Astrocyte (in vitro differentiated cells and primary cell): ENCODE measurements around the gene PLEKHA6. TPM values are rescaled to one million over a fixed set of nuclear protein-coding genes. Genes with fewer than 3 reads are reported as not detected.

Experiments used
- DNase-seq: peaks from one replicate; pipeline ENCODE4 v3.0.0-alpha.2; 2010; ENCODE audit warnings: low read depth
- FAIRE-seq: peaks from 2 replicates; lab custom pipeline; 2011; peaks lifted over from hg19 to GRCh38; lab: Jason Lieb, UNC
- H2AFZ ChIP-seq: 2 replicates; pipeline ENCODE4 v1.6.0; 2012; ENCODE audit warnings: low read depth, low read length, inconsistent platforms
- H3K27ac ChIP-seq: 2 replicates; pipeline ENCODE4 v1.5.1; 2011; ENCODE audit warnings: low read depth, low read length, inconsistent platforms
- H3K27me3 ChIP-seq: 2 replicates; pipeline ENCODE4 v1.6.0; 2011; ENCODE audit warnings: low read length, inconsistent platforms; ENCODE audit not compliant: insufficient read depth
- H3K36me3 ChIP-seq: 2 replicates; pipeline ENCODE4 v1.5.1; 2011; ENCODE audit warnings: low read length, inconsistent platforms; ENCODE audit not compliant: insufficient read depth
- H3K4me1 ChIP-seq: 2 replicates; pipeline ENCODE4 v1.5.1; 2011; ENCODE audit warnings: low read length, inconsistent platforms; ENCODE audit not compliant: insufficient read depth
- H3K4me2 ChIP-seq: 2 replicates; pipeline ENCODE4 v1.6.0; 2012; ENCODE audit warnings: low read length, inconsistent platforms
- H3K4me3 ChIP-seq: 2 replicates; pipeline ENCODE4 v1.5.1; 2011; ENCODE audit warnings: low read depth, mild to moderate bottlenecking, low read length, inconsistent platforms; ENCODE audit not compliant: insufficient read depth
- H3K79me2 ChIP-seq: 2 replicates; pipeline ENCODE4 v1.6.0; 2012; ENCODE audit warnings: mild to moderate bottlenecking, low read length, inconsistent platforms; ENCODE audit not compliant: insufficient read depth
- H3K9ac ChIP-seq: 2 replicates; pipeline ENCODE4 v1.6.0; 2012; ENCODE audit warnings: mild to moderate bottlenecking, low read length, inconsistent platforms
- H3K9me3 ChIP-seq: 2 replicates; pipeline ENCODE4 v1.5.1; 2012; ENCODE audit warnings: low read depth, mild to moderate bottlenecking, low read length, inconsistent platforms; ENCODE audit not compliant: insufficient read depth
- H4K20me1 ChIP-seq: 2 replicates; pipeline ENCODE4 v1.6.0; 2012; ENCODE audit warnings: low read length, inconsistent platforms; ENCODE audit not compliant: insufficient read depth
- H3K27ac Mint-ChIP-seq: one replicate; pipeline ENCODE4 v1.8.0; 2021; ENCODE audit warnings: mild to moderate bottlenecking, mixed read lengths; ENCODE audit not compliant: unreplicated experiment
- H3K27me3 Mint-ChIP-seq: one replicate; pipeline ENCODE4 v1.8.0; 2021; ENCODE audit warnings: low read depth, mixed read lengths; ENCODE audit not compliant: unreplicated experiment
- H3K36me3 Mint-ChIP-seq: one replicate; pipeline ENCODE4 v1.8.0; 2021; ENCODE audit warnings: low read depth, mixed read lengths; ENCODE audit not compliant: unreplicated experiment
- H3K4me1 Mint-ChIP-seq: one replicate; pipeline ENCODE4 v1.8.0; 2021; ENCODE audit warnings: low read depth, mixed read lengths; ENCODE audit not compliant: unreplicated experiment
- H3K4me3 Mint-ChIP-seq: one replicate; pipeline ENCODE4 v1.8.0; 2021; ENCODE audit warnings: mild to moderate bottlenecking, moderate library complexity, mixed read lengths; ENCODE audit not compliant: unreplicated experiment
- H3K9me3 Mint-ChIP-seq: one replicate; pipeline ENCODE4 v1.8.0; 2021; ENCODE audit warnings: mild to moderate bottlenecking, mixed read lengths; ENCODE audit not compliant: unreplicated experiment
- CTCF ChIP-seq: IDR thresholded peaks from 2 replicates; pipeline ENCODE4 v1.5.1; 2011; ENCODE audit warnings: low read depth, mild to moderate bottlenecking, inconsistent platforms, low read length, moderate library complexity; ENCODE audit not compliant: insufficient read depth
- EZH2 ChIP-seq: IDR thresholded peaks from 2 replicates; pipeline ENCODE4 v1.6.1; 2012; ENCODE audit warnings: mild to moderate bottlenecking, low read length, inconsistent platforms; ENCODE audit not compliant: insufficient read depth
- total RNA-seq: library from RNA; stranded (reverse); gene quantifications from 2 replicates; pipeline ENCODE4 v1.2.1, GENCODE V29; 2021

The PLEKHA6 gene
- total RNA-seq, 1 donor from 2014 or later = 1.5 TPM

- Histone ChIP-seq H3K4me3 (no peak overlapping the region), H2AFZ (no peak overlapping the region), H3K9ac (no peak overlapping the region), H3K27ac (no peak overlapping the region), H3K79me2 (no peaks in the 10 kb centered on the region), H3K27me3 (peaks cover 35% of the 10 kb centered on the region), H3K4me1 (no peaks in the 10 kb centered on the region), H3K9me3 (no peaks in the 10 kb centered on the region), H3K4me2 (peak overlapping the region; percentile 34), H3K36me3 (no peaks in the 10 kb centered on the region), H4K20me1 (no peaks in the 10 kb centered on the region)
- Mint-ChIP-seq H3K27me3 (peaks cover 39% of the 10 kb centered on the region), H3K36me3 (peaks cover 2% of the 10 kb centered on the region), H3K9me3 (peaks cover under 1% of the 10 kb centered on the region), H3K27ac (no peak overlapping the region), H3K4me1 (peaks cover 12% of the 10 kb centered on the region), H3K4me3 (no peak overlapping the region)
- TF ChIP-seq CTCF (no peak), EZH2 (no peak)
- FAIRE-seq (no peak), DNase-seq (no peak)
Measured at GRCh38 chr1:204286831-204287421, 72.8 kb downstream of the PLEKHA6 start.

GRCh38 chr1:204286315-204286714, 73.4 kb downstream of the PLEKHA6 start:
- Histone ChIP-seq H2AFZ (no peak overlapping the region), H3K79me2 (no peaks in the 10 kb centered on the region), H3K9me3 (no peaks in the 10 kb centered on the region), H4K20me1 (no peaks in the 10 kb centered on the region), H3K36me3 (no peaks in the 10 kb centered on the region), H3K27me3 (peaks cover 37% of the 10 kb centered on the region), H3K4me1 (no peaks in the 10 kb centered on the region), H3K4me2 (no peak overlapping the region), H3K27ac (no peak overlapping the region), H3K4me3 (no peak overlapping the region), H3K9ac (no peak overlapping the region)
- Mint-ChIP-seq H3K4me3 (no peak overlapping the region), H3K36me3 (peaks cover 2% of the 10 kb centered on the region), H3K4me1 (peaks cover 12% of the 10 kb centered on the region), H3K27me3 (peaks cover 45% of the 10 kb centered on the region), H3K9me3 (no peaks in the 10 kb centered on the region), H3K27ac (no peak overlapping the region)
- TF ChIP-seq CTCF (no peak), EZH2 (no peak)
- FAIRE-seq (no peak), DNase-seq (no peak)
